Measurements from ENCODE around the gene LPCAT4.
"Not testable (repeated sequence)": the region's sequence is repeated elsewhere in the genome, so short reads cannot be mapped to it uniquely, and the experiment has no call there.

LPCAT4 gene

GRCh38 chr15:34364041-34364440 is 3.0 kb downstream of the LPCAT4 start:
- no peak for DNase-seq (ENCODE audit: low read depth in 3 of 3)

GRCh38 chr15:34362047-34362773 is 4.8 kb downstream of the LPCAT4 start:
- no peak for DNase-seq (ENCODE audit: low read depth in 3 of 3)

GRCh38 chr15:34361278-34361677 is 5.7 kb downstream of the LPCAT4 start:
- DNase-seq (ENCODE audit: low read depth in 3 of 3), result no peak

- DNase-seq (ENCODE audit: low read depth in 3 of 3), result no peak
These were observed 6.7 kb downstream of the LPCAT4 start for GRCh38 chr15:34360298-34360697.

GRCh38 chr15:34359416-34359815 is 7.6 kb downstream of the LPCAT4 start:
- no peak for DNase-seq (ENCODE audit: low read depth in 3 of 3)

- DNase-seq (ENCODE audit: low read depth in 3 of 3), result no peak
These were observed 8.0 kb downstream of the LPCAT4 start for GRCh38 chr15:34358948-34359347.

GRCh38 chr15:34358367-34358766 is 8.6 kb downstream of the LPCAT4 start:
- no peak for DNase-seq (ENCODE audit: low read depth in 3 of 3)

- no peak for DNase-seq (ENCODE audit: low read depth in 3 of 3)
These were observed 9.3 kb downstream of the LPCAT4 start for GRCh38 chr15:34357653-34358052.

GRCh38 chr15:34355241-34355640 is 11.8 kb downstream of the LPCAT4 start:
- no peak for DNase-seq (ENCODE audit: low read depth in 3 of 3)

- no peak for DNase-seq (ENCODE audit: low read depth in 3 of 3)
These were observed 12.7 kb downstream of the LPCAT4 start for GRCh38 chr15:34354286-34354685.

- no peak for DNase-seq (ENCODE audit: low read depth in 3 of 3)
These were observed 13.4 kb downstream of the LPCAT4 start for GRCh38 chr15:34353627-34354026.

- not testable (repeated sequence) for DNase-seq (ENCODE audit: low read depth in 3 of 3)
These were observed 14.0 kb downstream of the LPCAT4 start for GRCh38 chr15:34352996-34353395.

GRCh38 chr15:34349769-34350168 is 17.2 kb downstream of the LPCAT4 start:
- no peak for DNase-seq (ENCODE audit: low read depth in 3 of 3)

GRCh38 chr15:34348735-34349300 is 18.2 kb downstream of the LPCAT4 start:
- no peak for DNase-seq (ENCODE audit: low read depth in 3 of 3)

GRCh38 chr15:34347951-34348638 is 18.9 kb downstream of the LPCAT4 start:
- no peak for DNase-seq (ENCODE audit: low read depth in 3 of 3)

- DNase-seq (ENCODE audit: low read depth in 3 of 3), result peak; percentile 93 to 94 (median 94)
These were observed 24.0 kb downstream of the LPCAT4 start, which contains the start of the genes NOP10 and NUTM1 for GRCh38 chr15:34342737-34343575. Gene NOP10 (minus strand): TSS chr15:34343136. CDS start chr15:34343073, 63 bp downstream. Gene NUTM1 (plus strand): TSS chr15:34343315. CDS start chr15:34343697, 382 bp downstream.

GRCh38 chr15:34342213-34342736 is 24.7 kb downstream of the LPCAT4 start:
- not testable (repeated sequence) for DNase-seq (ENCODE audit: low read depth in 3 of 3)

- no peak for DNase-seq (ENCODE audit: low read depth in 3 of 3)
These were observed 25.4 kb downstream of the LPCAT4 start for GRCh38 chr15:34341381-34342212.

GRCh38 chr15:34339946-34340345 is 27.1 kb downstream of the LPCAT4 start:
- no peak for DNase-seq (ENCODE audit: low read depth in 3 of 3)

- no peak for DNase-seq (ENCODE audit: low read depth in 3 of 3)
These were observed 28.6 kb downstream of the LPCAT4 start for GRCh38 chr15:34338347-34338746.

Data from stimulated activated CD4-positive, alpha-beta T cell treated with anti-CD3 and anti-CD28 coated beads, TNF-alpha, amount 100 ng/mL, for 24 hours (primary cell).